Fibroblast of skin of left quadriceps (primary cell): ENCODE results near the gene SVOPL.

Experiments
- DNase-seq, 2 experiments: peaks; one replicate each; pipeline ENCODE4 v3.0.0-alpha.2; 2013; ENCODE audit warnings: low read depth in 2 of 2

The SVOPL gene

DNA sequence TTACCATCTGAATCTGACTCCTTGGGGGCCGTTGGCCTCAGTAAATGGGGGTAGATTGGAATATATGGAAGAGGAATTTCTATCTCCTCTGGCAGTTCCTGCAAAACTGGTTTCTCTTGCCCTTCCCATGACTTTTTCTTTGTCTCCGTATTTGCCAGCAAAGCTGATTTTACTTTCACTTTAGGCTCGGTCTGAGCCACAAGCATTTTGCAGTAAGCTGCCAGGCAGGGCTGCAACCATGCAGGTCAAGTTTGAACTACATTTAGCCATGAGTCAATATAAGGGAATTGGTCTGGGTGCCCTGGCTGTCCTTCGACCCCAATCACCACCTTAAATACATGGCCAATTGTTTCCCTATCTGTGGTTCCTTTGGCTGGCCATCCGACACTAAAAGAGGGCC is 136.8 kb downstream of the SVOPL start:
- DNase-seq, result no peak

DNA sequence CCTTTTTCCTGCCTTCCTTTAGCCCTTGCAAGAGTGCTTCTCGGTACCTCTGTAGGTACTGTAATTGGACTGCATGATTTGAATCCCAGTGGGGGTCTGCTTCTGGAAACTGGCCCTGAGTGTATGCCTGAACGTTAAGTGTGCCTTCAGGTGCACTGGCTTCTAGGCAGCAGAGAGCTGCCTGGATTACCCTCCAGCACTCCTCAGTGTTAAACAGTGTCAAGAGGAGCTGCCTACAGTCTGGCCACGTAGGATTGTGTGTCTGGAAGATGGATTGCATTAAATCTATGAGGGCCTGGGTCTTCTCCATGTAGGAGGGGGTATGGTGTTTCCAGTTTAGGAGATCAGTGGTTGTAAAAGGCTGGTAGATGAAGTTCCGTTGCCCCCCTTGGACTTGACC is 137.4 kb downstream of the SVOPL start:
- no peak for DNase-seq

GRCh38 chr7:138559448-138559847 is 141.7 kb downstream of the SVOPL start:
- DNase-seq, result no peak

GRCh38 chr7:138556771-138557484 is 144.2 kb downstream of the SVOPL start:
- DNase-seq, result no peak

- DNase-seq, result no peak
These were observed 145.5 kb downstream of the SVOPL start for GRCh38 chr7:138555684-138556083.

DNA sequence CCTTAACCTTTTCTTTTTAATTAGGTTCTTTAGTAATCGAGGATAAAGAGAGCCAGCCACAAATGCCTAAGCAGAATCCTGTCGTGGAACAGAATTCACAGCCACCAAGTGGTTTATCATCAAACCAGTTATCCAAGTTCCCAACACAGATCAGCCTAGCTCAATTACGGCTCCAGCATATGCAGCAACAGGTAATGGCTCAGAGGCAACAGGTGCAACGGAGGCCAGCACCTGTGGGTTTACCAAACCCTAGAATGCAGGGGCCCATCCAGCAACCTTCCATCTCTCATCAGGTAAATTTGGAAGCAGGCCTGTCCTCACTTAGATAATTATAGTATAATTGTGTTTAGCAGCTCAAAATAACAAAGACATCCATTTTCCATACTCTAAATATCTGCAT is 146.5 kb downstream of the SVOPL start:
- DNase-seq, result no peak

DNA sequence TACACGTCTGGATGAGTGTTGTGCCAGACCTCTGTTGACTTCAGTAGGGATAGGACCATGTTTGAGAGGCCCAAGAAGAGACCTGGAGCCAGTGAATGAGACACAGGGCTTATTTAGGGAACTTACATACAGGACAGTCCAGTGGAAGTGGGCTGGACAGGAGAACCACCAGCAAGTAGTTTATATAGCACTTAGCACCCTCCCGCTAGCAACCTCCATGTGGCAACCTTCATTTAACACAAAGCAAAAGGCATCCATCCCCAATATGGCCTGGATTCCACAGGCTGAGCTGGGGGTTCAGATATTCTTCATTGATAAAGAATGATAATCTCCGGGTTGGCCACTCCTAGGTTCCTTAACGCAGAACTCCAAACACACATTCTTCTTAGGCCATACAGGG is 147.4 kb downstream of the SVOPL start:
- no peak for DNase-seq

DNA sequence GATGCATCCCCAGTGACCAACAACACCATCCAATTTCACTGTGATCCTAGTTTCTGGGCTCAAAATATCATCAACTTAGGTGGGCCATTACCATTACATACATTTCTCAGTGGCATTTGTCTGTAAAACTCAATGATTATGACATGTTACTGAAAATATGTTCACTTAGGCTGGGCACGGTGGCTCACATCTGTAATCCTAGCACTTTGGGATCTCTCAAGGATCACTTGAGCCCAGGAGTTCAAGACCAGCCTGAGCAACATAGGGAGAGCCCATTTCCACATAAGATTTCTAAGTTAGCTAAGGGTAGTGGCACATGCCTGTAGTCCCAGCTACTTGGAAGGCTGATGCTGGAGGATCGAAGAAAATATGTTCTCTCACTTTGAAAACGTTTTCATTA is 150.1 kb downstream of the SVOPL start:
- no peak for DNase-seq

DNA sequence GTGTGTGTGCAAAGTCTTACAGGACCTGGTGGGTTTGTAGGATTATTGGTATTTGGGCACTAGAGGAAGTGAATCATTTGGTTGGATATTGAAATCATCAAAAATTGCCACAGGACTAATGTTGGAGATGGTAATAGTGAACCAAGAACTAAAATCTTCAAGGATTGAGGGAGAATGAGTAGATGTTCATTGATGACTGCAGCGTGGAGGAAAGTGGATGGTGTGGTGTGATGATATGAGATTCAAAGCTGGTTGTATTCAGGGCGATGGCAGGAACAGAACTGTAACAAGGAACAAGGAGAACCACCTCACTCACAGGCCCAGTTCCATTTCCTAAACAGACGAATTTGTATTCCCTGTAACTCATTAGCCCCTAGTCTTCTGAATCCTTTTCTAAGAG is 150.8 kb downstream of the SVOPL start:
- DNase-seq, result no peak

GRCh38 chr7:138549082-138549481 is 152.1 kb downstream of the SVOPL start:
- no peak for DNase-seq

DNA sequence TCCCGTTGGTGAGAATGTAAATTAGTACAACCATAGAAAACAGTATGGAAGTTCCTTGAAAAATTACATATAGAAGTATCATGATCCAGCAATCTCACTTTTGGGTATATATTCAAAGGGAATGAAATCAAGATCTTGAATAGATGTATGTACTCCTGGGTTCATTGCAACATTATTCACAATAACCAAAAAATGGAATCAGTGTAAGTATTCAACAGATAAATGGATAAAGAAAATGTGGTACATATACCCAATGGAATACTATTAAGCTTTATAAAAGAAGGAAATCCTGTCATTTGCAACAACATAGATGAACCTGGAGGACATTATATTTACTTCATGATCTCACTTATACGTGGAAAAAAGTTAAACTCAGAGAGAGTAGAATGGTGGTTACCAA is 154.3 kb downstream of the SVOPL start:
- no peak for DNase-seq

- DNase-seq, result no peak
These were observed 155.0 kb downstream of the SVOPL start for GRCh38 chr7:138546064-138546619.

DNA sequence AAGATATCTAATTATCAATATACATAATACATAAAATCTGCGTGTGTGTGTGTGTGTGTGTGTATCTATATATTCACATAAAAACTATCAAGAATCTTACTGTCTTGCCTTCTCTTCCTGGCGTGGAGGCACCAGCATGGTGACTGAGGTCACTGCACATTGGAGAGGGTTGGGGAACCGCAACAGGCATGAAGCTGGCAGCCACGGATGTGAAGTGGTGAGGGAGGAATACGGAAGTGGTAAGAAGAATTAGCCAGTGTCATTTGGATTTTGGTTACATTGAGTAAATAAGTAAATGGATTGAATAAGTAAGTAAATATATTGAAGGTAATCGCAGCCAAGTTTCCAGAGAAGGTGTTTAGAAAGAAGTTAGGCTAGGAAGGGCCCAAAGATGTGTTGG is 156.0 kb downstream of the SVOPL start:
- no peak for DNase-seq
